ENCODE results near the gene ARMC2. TPM values are rescaled to one million over a fixed set of nuclear protein-coding genes. Genes with fewer than 3 reads are reported as not detected.

Gene ARMC2
- total and polyA plus RNA-seq, 2 of the 4 experiments (the other 2 are of a cell fraction) = 0.72 to 3.9 TPM

GRCh38 chr6:108845145-108845544 is 3.1 kb upstream of the ARMC2 start:
- Histone ChIP-seq H3K4me2 (ENCODE audit: low read depth, low read length) (no peak overlapping the region), H2BK20ac (ENCODE audit: low read depth, low read length) (no peak overlapping the region), H3K79me1 (ENCODE audit: low read depth in 1 of 2, low read length in 2 of 2) (peaks cover 0 to 3% of the 10 kb centered on the region in 2 experiments; a peak in 1 of 4 replicates), H3K27ac (ENCODE audit: insufficient read depth, low read length) (no peak overlapping the region), H3K14ac (replicated peaks; ENCODE audit: low read depth, low read length) (no peak overlapping the region), H2AFZ (replicated peaks; ENCODE audit: low read length, poor library complexity) (no peak overlapping the region), H4K20me1 (ENCODE audit: insufficient read depth, low read length) (no peaks in the 10 kb centered on the region), H3K36me3 (ENCODE audit: control insufficient read depth, insufficient read depth, low read length) (no peaks in the 10 kb centered on the region), H3K18ac (ENCODE audit: low read depth, low read length) (no peak overlapping the region), H2AK9ac (replicated peaks; ENCODE audit: low read depth, low read length, poor library complexity) (no peak overlapping the region), H3K9me3 (ENCODE audit: control insufficient read depth, insufficient read depth, low read length) (no peaks in the 10 kb centered on the region), H2BK15ac (ENCODE audit: low read depth, low read length) (no peak overlapping the region), H4K5ac (ENCODE audit: low read depth, low read length) (no peak overlapping the region), H3K23ac (ENCODE audit: low read depth, low read length) (no peak overlapping the region), H3K27me3 (ENCODE audit: control insufficient read depth, insufficient read depth, low read length) (no peaks in the 10 kb centered on the region; the same call in 1 of the 2 replicates), H3K4me1 (ENCODE audit: control insufficient read depth, insufficient read depth, low read length) (no peaks in the 10 kb centered on the region; the same call in 1 of the 2 replicates), H4K91ac (ENCODE audit: insufficient read depth, low read depth, low read length) (no peak overlapping the region), H4K8ac (ENCODE audit: low read depth in 2 of 2, low read length in 2 of 2) (no peak overlapping the region), H3K9me1 (ENCODE audit: insufficient read depth, low read length) (peaks cover 4% of the 10 kb centered on the region), H3K9ac (ENCODE audit: low read depth, low read length) (no peak overlapping the region), H2AK5ac (ENCODE audit: low read depth, low read length) (no peak overlapping the region), H3K4ac (ENCODE audit: low read depth, low read length) (no peak overlapping the region), H3K4me3 (ENCODE audit: insufficient read depth, low read depth, low read length) (no peak overlapping the region), H3K56ac (ENCODE audit: extremely low read depth, insufficient read depth, low read length) (no peak overlapping the region), H2BK5ac (ENCODE audit: low read depth, low read length, poor library complexity, severe bottlenecking) (no peak overlapping the region), H2BK120ac (ENCODE audit: low read depth, low read length) (no peak overlapping the region)
- DNase-seq = no peak
- TF ChIP-seq FOS (IDR thresholded peaks at IDR 0.05; ENCODE audit: low read depth, low read length) = no peak
- TF ChIP-seq MAFK (IDR thresholded peaks at IDR 0.05; ENCODE audit: low read depth, low read length) = no peak
- TF ChIP-seq SMC3 (IDR thresholded peaks at IDR 0.05; ENCODE audit: low read depth, low read length) = no peak
- no peak for TF ChIP-seq POLR2A (IDR thresholded peaks at IDR 0.05; ENCODE audit: low read depth, low read length)
- TF ChIP-seq BHLHE40 (IDR thresholded peaks at IDR 0.05; ENCODE audit: low read depth, low read length) = no peak
- TF ChIP-seq, protein P1, sequence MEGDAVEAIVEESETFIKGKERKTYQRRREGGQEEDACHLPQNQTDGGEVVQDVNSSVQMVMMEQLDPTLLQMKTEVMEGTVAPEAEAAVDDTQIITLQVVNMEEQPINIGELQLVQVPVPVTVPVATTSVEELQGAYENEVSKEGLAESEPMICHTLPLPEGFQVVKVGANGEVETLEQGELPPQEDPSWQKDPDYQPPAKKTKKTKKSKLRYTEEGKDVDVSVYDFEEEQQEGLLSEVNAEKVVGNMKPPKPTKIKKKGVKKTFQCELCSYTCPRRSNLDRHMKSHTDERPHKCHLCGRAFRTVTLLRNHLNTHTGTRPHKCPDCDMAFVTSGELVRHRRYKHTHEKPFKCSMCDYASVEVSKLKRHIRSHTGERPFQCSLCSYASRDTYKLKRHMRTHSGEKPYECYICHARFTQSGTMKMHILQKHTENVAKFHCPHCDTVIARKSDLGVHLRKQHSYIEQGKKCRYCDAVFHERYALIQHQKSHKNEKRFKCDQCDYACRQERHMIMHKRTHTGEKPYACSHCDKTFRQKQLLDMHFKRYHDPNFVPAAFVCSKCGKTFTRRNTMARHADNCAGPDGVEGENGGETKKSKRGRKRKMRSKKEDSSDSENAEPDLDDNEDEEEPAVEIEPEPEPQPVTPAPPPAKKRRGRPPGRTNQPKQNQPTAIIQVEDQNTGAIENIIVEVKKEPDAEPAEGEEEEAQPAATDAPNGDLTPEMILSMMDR (conservative IDR thresholded peaks at IDR 0.05; ENCODE audit: low read depth, low read length) = no peak
- no peak for TF ChIP-seq RAD21 (IDR thresholded peaks at IDR 0.05; ENCODE audit: low read length)
- no peak for TF ChIP-seq MAZ (IDR thresholded peaks at IDR 0.05; ENCODE audit: borderline replicate concordance, low read depth, low read length)
- TF ChIP-seq RCOR1 (IDR thresholded peaks at IDR 0.05; ENCODE audit: insufficient replicate concordance, low read length) = no peak
- TF ChIP-seq RFX5 (IDR thresholded peaks at IDR 0.05; ENCODE audit: low read depth, low read length) = no peak
- TF ChIP-seq CHD1 (IDR thresholded peaks at IDR 0.05; ENCODE audit: low read depth, low read length) = no peak
- TF ChIP-seq, protein P2, sequence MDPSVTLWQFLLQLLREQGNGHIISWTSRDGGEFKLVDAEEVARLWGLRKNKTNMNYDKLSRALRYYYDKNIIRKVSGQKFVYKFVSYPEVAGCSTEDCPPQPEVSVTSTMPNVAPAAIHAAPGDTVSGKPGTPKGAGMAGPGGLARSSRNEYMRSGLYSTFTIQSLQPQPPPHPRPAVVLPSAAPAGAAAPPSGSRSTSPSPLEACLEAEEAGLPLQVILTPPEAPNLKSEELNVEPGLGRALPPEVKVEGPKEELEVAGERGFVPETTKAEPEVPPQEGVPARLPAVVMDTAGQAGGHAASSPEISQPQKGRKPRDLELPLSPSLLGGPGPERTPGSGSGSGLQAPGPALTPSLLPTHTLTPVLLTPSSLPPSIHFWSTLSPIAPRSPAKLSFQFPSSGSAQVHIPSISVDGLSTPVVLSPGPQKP (IDR thresholded peaks at IDR 0.05; ENCODE audit: borderline replicate concordance, low read depth, low read length) = no peak
- no peak for TF ChIP-seq MXI1 (IDR thresholded peaks at IDR 0.05; ENCODE audit: borderline replicate concordance, low read depth, low read length)
- TF ChIP-seq CEBPB (IDR thresholded peaks at IDR 0.05; ENCODE audit: low read depth, low read length) = no peak
- TF ChIP-seq NFE2L2 (IDR thresholded peaks at IDR 0.05; ENCODE audit: low read depth, low read length) = no peak
- no peak for TF ChIP-seq USF2 (IDR thresholded peaks at IDR 0.05; ENCODE audit: low read depth, low read length)
- ChIA-PET POLR2A (ENCODE audit: unreplicated experiment) (interaction anchor here (0.6 kb wide), 1 partner anchor 281 kb away, joined by 12 read pairs; no protein-coding TSS in a partner anchor), CTCF (interaction anchor here (0.6 kb wide), 1 partner anchor 1348 kb away, joined by 4 read pairs; no protein-coding TSS in a partner anchor)
- in situ Hi-C loops (cut with MboI; ENCODE audit: low sequenced_read_pairs) = no loop called here
- BruUV-seq (replicated peaks) = no TSS peak
- no peak for ATAC-seq (ENCODE audit: low read depth)
- dilution Hi-C loops (cut with HindIII; ENCODE audit: low sequenced_read_pairs, unreplicated experiment) = no loop called here
- intact Hi-C loops (cut with micrococcal nuclease) = no loop called here
